ENCODE measurements around the gene LCN6. TPM values are rescaled to one million over a fixed set of nuclear protein-coding genes. Genes with fewer than 3 reads are reported as not detected.
"Not testable (repeated sequence)": the region's sequence is repeated elsewhere in the genome, so short reads cannot be mapped to it uniquely, and the experiment has no call there.

The LCN6 gene
- total RNA-seq (ENCODE audit: low replicate concordance): not detected in 2 replicates

GRCh38 chr9:136748201-136748600 is at the start of gene LCN6:
Gene LCN6 (minus strand): TSS chr9:136748525. CDS start chr9:136748483, 42 bp downstream.
- H3K36me3 Mint-ChIP-seq: no peaks in the 10 kb centered on the region
- H3K4me1 Mint-ChIP-seq: no peaks in the 10 kb centered on the region
- no peak within 1 kb of the TSS for H3K4me3 ChIP-seq
- H3K4me2 ChIP-seq: no peak within 1 kb of the TSS
- no peak within 1 kb of the TSS for H3K27ac ChIP-seq
- peaks cover 6% of the 10 kb centered on the region for H3K27me3 Mint-ChIP-seq (ENCODE audit: insufficient read depth, low read depth)
- H3F3A ChIP-seq (ENCODE audit: low read depth): no peaks in the 10 kb centered on the region
- no peak within 1 kb of the TSS for H2AFZ ChIP-seq (replicated peaks)
- DNase-seq (ENCODE audit: low spot score): no peak
- H3K27ac Mint-ChIP-seq: no peak within 1 kb of the TSS
- no peaks in the 10 kb centered on the region for H4K20me1 ChIP-seq (ENCODE audit: low read depth)
- no peaks in the 10 kb centered on the region for H3K4me1 ChIP-seq
- H3K36me3 ChIP-seq: no peaks in the 10 kb centered on the region
- TF ChIP-seq EZH2phosphoT487 (IDR thresholded peaks at IDR 0.05): no peak
- TF ChIP-seq, protein P1, sequence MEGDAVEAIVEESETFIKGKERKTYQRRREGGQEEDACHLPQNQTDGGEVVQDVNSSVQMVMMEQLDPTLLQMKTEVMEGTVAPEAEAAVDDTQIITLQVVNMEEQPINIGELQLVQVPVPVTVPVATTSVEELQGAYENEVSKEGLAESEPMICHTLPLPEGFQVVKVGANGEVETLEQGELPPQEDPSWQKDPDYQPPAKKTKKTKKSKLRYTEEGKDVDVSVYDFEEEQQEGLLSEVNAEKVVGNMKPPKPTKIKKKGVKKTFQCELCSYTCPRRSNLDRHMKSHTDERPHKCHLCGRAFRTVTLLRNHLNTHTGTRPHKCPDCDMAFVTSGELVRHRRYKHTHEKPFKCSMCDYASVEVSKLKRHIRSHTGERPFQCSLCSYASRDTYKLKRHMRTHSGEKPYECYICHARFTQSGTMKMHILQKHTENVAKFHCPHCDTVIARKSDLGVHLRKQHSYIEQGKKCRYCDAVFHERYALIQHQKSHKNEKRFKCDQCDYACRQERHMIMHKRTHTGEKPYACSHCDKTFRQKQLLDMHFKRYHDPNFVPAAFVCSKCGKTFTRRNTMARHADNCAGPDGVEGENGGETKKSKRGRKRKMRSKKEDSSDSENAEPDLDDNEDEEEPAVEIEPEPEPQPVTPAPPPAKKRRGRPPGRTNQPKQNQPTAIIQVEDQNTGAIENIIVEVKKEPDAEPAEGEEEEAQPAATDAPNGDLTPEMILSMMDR (IDR thresholded peaks at IDR 0.05): no peak
- no peak for TF ChIP-seq EZH2 (IDR thresholded peaks at IDR 0.05)
- no peaks in the 10 kb centered on the region for H3K27me3 ChIP-seq
- no peak within 1 kb of the TSS for H3K9ac ChIP-seq
- no peaks in the 10 kb centered on the region for H3K9me3 ChIP-seq (ENCODE audit: low read depth)
- H3K9me3 Mint-ChIP-seq: peaks cover 10% of the 10 kb centered on the region
- no peaks in the 10 kb centered on the region for H3K79me2 ChIP-seq (ENCODE audit: low read depth)
- H3K4me3 Mint-ChIP-seq: no peak within 1 kb of the TSS

- Histone ChIP-seq H3K27ac (peak overlapping the region; percentile 4), H3K4me2 (peak overlapping the region; percentile 58), H3K4me1 (peaks cover 29% of the 10 kb centered on the region), H3F3A (ENCODE audit: low read depth) (peaks cover 38% of the 10 kb centered on the region), H3K4me3 (peak overlapping the region; percentile 1), H3K27me3 (peaks cover 23% of the 10 kb centered on the region)
- not testable (repeated sequence) for H3K79me2 ChIP-seq (ENCODE audit: low read depth); H2AFZ ChIP-seq (replicated peaks); H4K20me1 ChIP-seq (ENCODE audit: low read depth); H3K9me3 Mint-ChIP-seq; H3K27me3 Mint-ChIP-seq (ENCODE audit: insufficient read depth, low read depth); H3K36me3 Mint-ChIP-seq; H3K9ac ChIP-seq; H3K36me3 ChIP-seq; H3K9me3 ChIP-seq (ENCODE audit: low read depth)
- peak; percentile 41 for DNase-seq (ENCODE audit: low spot score)
- Mint-ChIP-seq H3K4me1 (peaks cover 31% of the 10 kb centered on the region), H3K27ac (peak overlapping the region; percentile 87), H3K4me3 (peak overlapping the region; percentile 69)
Observed at GRCh38 chr9:136796775-136797347, 48.5 kb upstream of the LCN6 start.

GRCh38 chr9:136796238-136796774 is 48.0 kb upstream of the LCN6 start, which contains the start of gene CCDC183:
Gene CCDC183 (plus strand): TSS chr9:136796338. CDS start chr9:136796398, 60 bp downstream.
- peak within 1 kb of the TSS; percentile 58 for H3K4me2 ChIP-seq
- no peak for TF ChIP-seq EZH2phosphoT487 (IDR thresholded peaks at IDR 0.05)
- TF ChIP-seq, protein P1 (IDR thresholded peaks at IDR 0.05): no peak
- TF ChIP-seq EZH2 (IDR thresholded peaks at IDR 0.05): no peak
- peak within 1 kb of the TSS; percentile 69 for H3K4me3 Mint-ChIP-seq
- no peaks in the 10 kb centered on the region for H3K9me3 ChIP-seq (ENCODE audit: low read depth)
- no peaks in the 10 kb centered on the region for H3K79me2 ChIP-seq (ENCODE audit: low read depth)
- no peak within 1 kb of the TSS for H3K9ac ChIP-seq
- H3K27ac ChIP-seq: peak within 1 kb of the TSS; percentile 4
- H3F3A ChIP-seq (ENCODE audit: low read depth): peaks cover 33% of the 10 kb centered on the region
- peak within 1 kb of the TSS; percentile 1 for H3K4me3 ChIP-seq
- DNase-seq (ENCODE audit: low spot score): no peak
- H3K27ac Mint-ChIP-seq: peak within 1 kb of the TSS; percentile 87
- H3K9me3 Mint-ChIP-seq: no peaks in the 10 kb centered on the region
- peaks cover 4% of the 10 kb centered on the region for H3K27me3 Mint-ChIP-seq (ENCODE audit: insufficient read depth, low read depth)
- H3K27me3 ChIP-seq: peaks cover 21% of the 10 kb centered on the region
- H3K4me1 Mint-ChIP-seq: peaks cover 29% of the 10 kb centered on the region
- H3K36me3 ChIP-seq: no peaks in the 10 kb centered on the region
- H4K20me1 ChIP-seq (ENCODE audit: low read depth): peaks cover 10% of the 10 kb centered on the region
- no peak within 1 kb of the TSS for H2AFZ ChIP-seq (replicated peaks)
- peaks cover 26% of the 10 kb centered on the region for H3K4me1 ChIP-seq
- H3K36me3 Mint-ChIP-seq: peaks cover 1% of the 10 kb centered on the region

- H3K4me1 ChIP-seq: peaks cover 31% of the 10 kb centered on the region
- DNase-seq (ENCODE audit: low spot score): no peak
- peaks cover 26% of the 10 kb centered on the region for H3K4me1 Mint-ChIP-seq
Observed at GRCh38 chr9:136795000-136795348, 46.6 kb upstream of the LCN6 start.

More at GRCh38 chr9:136795000-136795348, 46.6 kb upstream of the LCN6 start:
- Histone ChIP-seq H3K4me2 (no peak overlapping the region), H3K9ac (no peak overlapping the region), H3K27me3 (peaks cover 21% of the 10 kb centered on the region), H3K79me2 (ENCODE audit: low read depth) (no peaks in the 10 kb centered on the region), H4K20me1 (ENCODE audit: low read depth) (peaks cover 10% of the 10 kb centered on the region), H3K36me3 (no peaks in the 10 kb centered on the region), H2AFZ (replicated peaks) (no peak overlapping the region), H3K27ac (no peak overlapping the region), H3K9me3 (ENCODE audit: low read depth) (no peaks in the 10 kb centered on the region), H3K4me3 (no peak overlapping the region), H3F3A (ENCODE audit: low read depth) (peaks cover 28% of the 10 kb centered on the region)
- peaks cover 1% of the 10 kb centered on the region for H3K36me3 Mint-ChIP-seq
- H3K27ac Mint-ChIP-seq: no peak overlapping the region
- peaks cover 5% of the 10 kb centered on the region for H3K27me3 Mint-ChIP-seq (ENCODE audit: insufficient read depth, low read depth)
- H3K4me3 Mint-ChIP-seq: no peak overlapping the region
- H3K9me3 Mint-ChIP-seq: no peaks in the 10 kb centered on the region
- TF ChIP-seq EZH2 (IDR thresholded peaks at IDR 0.05) (no peak), EZH2phosphoT487 (IDR thresholded peaks at IDR 0.05) (no peak)
